AG08396 (cell line): ENCODE data around the gene RNF224.
"Not testable (repeated sequence)": the region's sequence is repeated elsewhere in the genome, so short reads cannot be mapped to it uniquely, and the experiment has no call there.

Source experiments
- DNase-seq: peaks from one replicate; pipeline ENCODE4 v3.0.0; 2012; ENCODE audit warnings: low spot score, mixed read lengths

Gene RNF224

GRCh38 chr9:137254624-137255447 lies 27.5 kb downstream of the RNF224 start, which contains the start of gene NELFB:
Gene NELFB (plus strand): TSS chr9:137255327.
- peak; percentile 100 for DNase-seq

GRCh38 chr9:137255448-137256114 lies 28.3 kb downstream of the RNF224 start:
- DNase-seq = no peak

- DNase-seq = no peak
Observed at GRCh38 chr9:137256362-137256761, 29.1 kb downstream of the RNF224 start.

DNA sequence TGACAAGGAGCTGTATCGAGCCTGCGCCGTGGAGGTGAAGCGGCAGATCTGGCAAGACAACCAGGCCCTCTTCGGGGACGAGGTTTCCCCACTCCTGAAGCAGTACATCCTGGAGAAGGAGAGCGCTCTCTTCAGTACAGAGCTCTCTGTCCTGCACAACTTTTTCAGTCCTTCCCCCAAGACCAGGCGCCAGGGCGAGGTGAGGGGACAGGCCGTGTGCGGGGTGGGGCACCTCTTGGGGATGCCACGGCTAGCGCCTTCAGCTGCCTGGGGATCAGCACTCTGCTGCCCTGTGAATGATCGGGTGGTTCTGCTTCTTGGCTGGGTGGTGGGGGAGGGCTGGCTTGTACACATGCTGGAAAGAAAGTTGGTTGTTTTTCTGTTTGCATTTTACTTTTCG lies 29.6 kb downstream of the RNF224 start:
- DNase-seq = no peak

DNA sequence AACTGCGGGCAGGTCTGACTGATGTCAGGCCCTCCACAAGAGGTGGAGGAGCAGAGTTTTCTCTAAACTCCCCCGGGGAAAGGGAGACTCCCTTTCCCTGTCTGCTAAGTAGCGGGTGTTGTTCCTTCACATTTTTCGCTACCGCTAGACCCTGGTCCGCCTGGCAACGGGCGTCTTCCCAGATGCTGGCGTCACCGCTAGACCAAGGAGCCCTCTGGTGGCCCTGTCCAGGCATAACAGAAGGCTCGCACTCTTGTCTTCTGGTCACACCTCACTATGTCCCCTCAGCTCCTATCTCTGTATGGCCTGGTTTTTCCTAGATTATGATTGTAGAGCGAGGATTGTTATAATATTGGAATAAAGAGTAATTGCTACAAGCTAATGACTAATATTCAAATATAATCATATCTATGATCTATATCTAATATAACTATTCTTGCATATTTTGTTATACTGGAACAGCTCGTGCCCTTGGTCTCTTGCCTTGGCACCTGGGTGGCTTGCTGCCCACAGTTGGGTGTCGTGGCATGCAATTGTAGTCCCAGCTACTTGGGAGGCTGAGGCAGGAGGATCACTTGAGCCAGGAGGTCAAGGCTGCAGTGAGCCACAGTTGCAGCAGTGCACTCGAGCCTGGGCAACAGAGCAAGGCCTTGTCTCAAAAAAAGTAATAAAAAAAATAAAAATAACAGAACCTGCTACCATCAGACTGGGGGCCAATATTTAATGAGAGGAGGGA lies 35.0 kb downstream of the RNF224 start:
- DNase-seq = not testable (repeated sequence)

DNA sequence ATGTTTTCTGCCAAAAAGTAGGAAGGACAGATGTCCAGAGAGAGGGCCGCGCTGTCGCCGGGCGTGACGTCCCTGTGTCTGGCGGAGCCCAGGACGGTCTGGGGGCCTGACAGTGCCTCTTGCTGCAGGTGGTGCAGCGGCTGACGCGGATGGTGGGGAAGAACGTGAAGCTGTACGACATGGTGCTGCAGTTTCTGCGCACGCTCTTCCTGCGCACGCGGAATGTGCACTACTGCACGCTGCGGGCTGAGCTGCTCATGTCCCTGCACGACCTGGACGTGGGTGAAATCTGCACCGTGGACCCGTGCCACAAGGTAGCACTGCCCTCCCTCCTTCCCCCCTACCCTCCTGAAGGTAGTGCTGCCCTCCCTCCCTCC lies 35.6 kb downstream of the RNF224 start:
- DNase-seq = no peak

GRCh38 chr9:137263506-137263905 lies 36.2 kb downstream of the RNF224 start:
- no peak for DNase-seq

- no peak for DNase-seq
Observed at GRCh38 chr9:137264067-137264466, 36.8 kb downstream of the RNF224 start.

GRCh38 chr9:137265496-137266161 lies 38.3 kb downstream of the RNF224 start:
- DNase-seq = no peak

DNA sequence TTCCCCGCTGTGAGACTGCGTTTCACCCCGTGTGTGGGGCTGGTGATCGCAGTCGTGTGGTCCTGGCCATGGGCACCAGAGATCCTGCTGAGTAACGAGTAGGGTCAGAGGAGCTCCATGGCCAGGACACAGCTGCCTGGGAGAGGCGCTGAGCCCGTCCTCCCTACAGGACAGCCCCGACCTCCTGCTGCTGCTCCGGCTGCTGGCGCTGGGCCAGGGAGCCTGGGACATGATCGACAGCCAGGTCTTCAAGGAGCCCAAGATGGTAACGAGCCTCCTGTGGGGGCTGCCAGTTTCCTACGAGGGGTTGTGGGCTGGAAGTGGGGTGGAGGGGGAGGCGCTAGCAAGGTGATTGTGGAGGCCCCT lies 38.8 kb downstream of the RNF224 start:
- no peak for DNase-seq

DNA sequence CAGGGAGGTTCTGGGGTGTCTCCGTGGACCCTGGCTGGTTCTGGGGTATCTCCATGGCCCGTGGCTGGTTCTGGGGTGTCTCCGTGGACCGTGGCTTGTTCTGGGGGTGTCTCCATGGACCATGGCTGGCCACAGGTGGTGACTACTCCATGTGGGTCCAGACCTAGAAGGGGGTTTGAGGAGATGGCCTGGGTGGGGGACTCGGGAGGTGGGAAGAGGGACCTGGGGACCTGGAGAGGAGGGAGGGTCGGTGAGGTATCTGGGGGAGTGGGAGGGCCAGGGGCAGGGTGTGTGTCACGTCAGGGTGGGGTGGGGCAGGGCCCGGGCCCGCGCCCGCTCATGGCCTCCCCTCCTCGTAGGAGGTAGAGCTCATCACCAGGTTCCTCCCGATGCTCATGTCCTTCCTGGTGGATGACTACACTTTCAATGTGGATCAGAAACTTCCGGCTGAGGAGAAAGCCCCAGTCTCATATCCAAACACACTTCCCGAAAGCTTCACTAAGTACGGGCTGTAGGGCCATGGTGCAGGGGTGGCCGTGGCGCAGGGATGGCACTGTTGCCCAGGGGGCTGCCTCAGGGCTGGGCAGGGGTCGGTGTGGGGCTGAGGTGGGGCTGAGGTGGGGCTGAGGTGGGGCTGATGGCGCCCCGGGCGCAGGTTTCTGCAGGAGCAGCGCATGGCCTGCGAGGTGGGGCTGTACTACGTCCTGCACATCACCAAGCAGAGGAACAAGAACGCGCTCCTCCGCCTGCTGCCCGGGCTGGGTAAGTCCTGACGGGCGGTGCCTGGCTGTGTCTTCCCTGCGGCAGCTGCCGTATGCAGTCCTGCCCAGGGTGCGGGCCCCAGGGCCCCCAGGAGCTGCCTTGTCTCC lies 39.5 kb downstream of the RNF224 start:
- DNase-seq = no peak

- DNase-seq = no peak
Observed at GRCh38 chr9:137267933-137268355, 40.6 kb downstream of the RNF224 start.

GRCh38 chr9:137268538-137269201 lies 41.4 kb downstream of the RNF224 start:
- DNase-seq = no peak

DNA sequence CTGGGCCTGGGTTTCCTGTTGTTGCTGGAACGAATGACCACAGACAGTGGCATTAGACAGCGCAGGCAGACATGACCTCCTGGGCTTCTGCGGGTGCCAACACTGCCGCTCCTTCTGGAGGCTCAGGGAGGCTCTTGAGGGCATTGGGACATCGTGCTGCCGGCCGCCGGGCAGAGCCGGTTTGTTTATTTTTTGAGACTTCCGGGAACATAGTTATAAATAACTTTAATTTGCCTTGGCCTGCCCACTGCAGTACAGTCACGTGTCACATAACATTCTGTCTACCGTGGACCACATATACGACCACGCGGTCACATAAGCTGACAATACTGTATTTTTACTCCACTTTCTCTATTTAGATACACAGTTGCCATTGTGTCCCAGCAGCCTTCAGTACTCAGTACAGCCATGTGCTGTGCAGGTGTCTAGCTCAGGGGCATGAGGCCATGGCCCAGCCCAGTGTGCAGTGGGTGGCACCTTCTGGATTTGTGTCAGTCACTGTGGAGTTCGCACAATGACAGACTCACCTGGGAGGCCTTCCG lies 42.0 kb downstream of the RNF224 start:
- DNase-seq = peak; percentile 88

- DNase-seq = no peak
Observed at GRCh38 chr9:137270929-137271695, 43.8 kb downstream of the RNF224 start.

GRCh38 chr9:137271696-137272076 lies 44.4 kb downstream of the RNF224 start:
- DNase-seq = no peak

GRCh38 chr9:137272241-137273094 lies 45.2 kb downstream of the RNF224 start:
- no peak for DNase-seq

DNA sequence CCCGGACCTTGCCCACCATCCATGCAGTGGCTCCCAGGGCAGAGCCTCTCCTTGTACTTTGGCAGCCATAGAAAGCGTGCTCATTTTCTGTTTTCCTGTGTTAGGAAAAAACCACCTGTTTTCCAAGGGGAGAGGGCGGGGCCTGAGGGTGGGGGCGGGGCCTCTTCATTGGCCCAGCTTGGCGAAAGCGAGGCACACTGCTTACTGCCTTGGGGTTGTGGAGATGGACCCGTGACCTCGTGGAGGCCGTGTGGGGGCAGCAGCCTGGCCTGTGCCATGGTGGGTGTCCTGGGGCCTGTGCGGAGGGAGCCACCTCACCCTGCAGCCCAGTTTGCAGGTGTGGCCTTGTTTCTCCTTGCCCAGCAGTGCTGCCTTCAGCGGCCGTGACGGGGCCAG lies 45.8 kb downstream of the RNF224 start:
- no peak for DNase-seq
